Measurements from ENCODE around the gene C16orf54.
"Not testable (repeated sequence)": the region's sequence is repeated elsewhere in the genome, so short reads cannot be mapped to it uniquely, and the experiment has no call there.

Gene C16orf54

GRCh38 chr16:29784901-29785500 is 39.2 kb upstream of the C16orf54 start:
- Histone ChIP-seq H3K9me3 (ENCODE audit: control insufficient read depth in 1 of 2, low read length in 2 of 2) (no peaks in the 10 kb centered on the region), H3K36me3 (ENCODE audit: control insufficient read depth in 1 of 2, insufficient read depth in 2 of 2, low read length in 2 of 2) (peaks cover 0 to 9% of the 10 kb centered on the region in 2 donors), H3K27me3 (ENCODE audit: control insufficient read depth in 1 of 2, insufficient read depth in 2 of 2, low read length in 2 of 2) (no peaks in the 10 kb centered on the region), H3K4me1 (ENCODE audit: control insufficient read depth in 1 of 2, insufficient read depth in 2 of 2, low read length in 2 of 2) (peaks cover 3 to 5% of the 10 kb centered on the region in 2 donors), H3K9ac (ENCODE audit: low read depth in 1 of 2, low read length in 2 of 2) (no peak overlapping the region), H3K27ac (ENCODE audit: low read depth, low read length) (no peak overlapping the region), H3K4me3 (ENCODE audit: low read depth in 1 of 2, low read length in 2 of 2) (peak overlapping the region; percentile 4 to 40)

GRCh38 chr16:29784157-29784556 is 38.4 kb upstream of the C16orf54 start:
- Histone ChIP-seq H3K36me3 (ENCODE audit: control insufficient read depth in 1 of 2, insufficient read depth in 2 of 2, low read length in 2 of 2) (peaks cover 0 to 13% of the 10 kb centered on the region in 2 donors), H3K9me3 (ENCODE audit: control insufficient read depth in 1 of 2, low read length in 2 of 2) (no peaks in the 10 kb centered on the region), H3K4me3 (ENCODE audit: low read depth in 1 of 2, low read length in 2 of 2) (no peak overlapping the region), H3K9ac (ENCODE audit: low read depth in 1 of 2, low read length in 2 of 2) (no peak overlapping the region), H3K27me3 (ENCODE audit: control insufficient read depth in 1 of 2, insufficient read depth in 2 of 2, low read length in 2 of 2) (no peaks in the 10 kb centered on the region), H3K4me1 (ENCODE audit: control insufficient read depth in 1 of 2, insufficient read depth in 2 of 2, low read length in 2 of 2) (no peaks in the 10 kb centered on the region), H3K27ac (ENCODE audit: low read depth, low read length) (no peak overlapping the region)

GRCh38 chr16:29783094-29783953 is 37.5 kb upstream of the C16orf54 start:
- H3K9me3 ChIP-seq (ENCODE audit: control insufficient read depth in 1 of 2, low read length in 2 of 2); H3K4me3 ChIP-seq (ENCODE audit: low read depth in 1 of 2, low read length in 2 of 2); H3K9ac ChIP-seq (ENCODE audit: low read depth in 1 of 2, low read length in 2 of 2); H3K27me3 ChIP-seq (ENCODE audit: control insufficient read depth in 1 of 2, insufficient read depth in 2 of 2, low read length in 2 of 2); H3K27ac ChIP-seq (ENCODE audit: low read depth, low read length); H3K4me1 ChIP-seq (ENCODE audit: control insufficient read depth in 1 of 2, insufficient read depth in 2 of 2, low read length in 2 of 2): not testable (repeated sequence)
- peaks cover 0 to 13% of the 10 kb centered on the region in 2 donors for H3K36me3 ChIP-seq (ENCODE audit: control insufficient read depth in 1 of 2, insufficient read depth in 2 of 2, low read length in 2 of 2)

- H3K4me3 ChIP-seq (ENCODE audit: low read depth in 1 of 2, low read length in 2 of 2) = peak overlapping the region in 1 of 2 donors; percentile 10
- H3K4me1 ChIP-seq (ENCODE audit: control insufficient read depth in 1 of 2, insufficient read depth in 2 of 2, low read length in 2 of 2) = peaks cover 0 to 8% of the 10 kb centered on the region in 2 donors
- peaks cover 0 to 13% of the 10 kb centered on the region in 2 donors for H3K36me3 ChIP-seq (ENCODE audit: control insufficient read depth in 1 of 2, insufficient read depth in 2 of 2, low read length in 2 of 2)
- no peak overlapping the region for H3K9ac ChIP-seq (ENCODE audit: low read depth in 1 of 2, low read length in 2 of 2)
- H3K27me3 ChIP-seq (ENCODE audit: control insufficient read depth in 1 of 2, insufficient read depth in 2 of 2, low read length in 2 of 2) = no peaks in the 10 kb centered on the region
- H3K27ac ChIP-seq (ENCODE audit: low read depth, low read length) = no peak overlapping the region
- no peaks in the 10 kb centered on the region for H3K9me3 ChIP-seq (ENCODE audit: control insufficient read depth in 1 of 2, low read length in 2 of 2)
These were observed 33.7 kb upstream of the C16orf54 start for GRCh38 chr16:29779474-29779873.

- H3K27ac ChIP-seq (ENCODE audit: low read depth, low read length) = no peak within 1 kb of the TSS
- H3K9me3 ChIP-seq (ENCODE audit: control insufficient read depth in 1 of 2, low read length in 2 of 2) = no peaks in the 10 kb centered on the region
- no peak within 1 kb of the TSS for H3K9ac ChIP-seq (ENCODE audit: low read depth in 1 of 2, low read length in 2 of 2)
- peaks cover 0 to 8% of the 10 kb centered on the region in 2 donors for H3K4me1 ChIP-seq (ENCODE audit: control insufficient read depth in 1 of 2, insufficient read depth in 2 of 2, low read length in 2 of 2)
- no peak within 1 kb of the TSS for H3K4me3 ChIP-seq (ENCODE audit: low read depth in 1 of 2, low read length in 2 of 2)
- H3K36me3 ChIP-seq (ENCODE audit: control insufficient read depth in 1 of 2, insufficient read depth in 2 of 2, low read length in 2 of 2) = peaks cover 0 to 13% of the 10 kb centered on the region in 2 donors
- H3K27me3 ChIP-seq (ENCODE audit: control insufficient read depth in 1 of 2, insufficient read depth in 2 of 2, low read length in 2 of 2) = no peaks in the 10 kb centered on the region
These were observed 32.0 kb upstream of the C16orf54 start, which contains the start of gene ZG16 for GRCh38 chr16:29777576-29778350. ZG16 (plus strand) TSS chr16:29778256; CDS start chr16:29779267, 1,011 bp downstream.

GRCh38 chr16:29775742-29776408 is 30.1 kb upstream of the C16orf54 start:
- Histone ChIP-seq H3K36me3 (ENCODE audit: control insufficient read depth in 1 of 2, insufficient read depth in 2 of 2, low read length in 2 of 2) (peaks cover 0 to 13% of the 10 kb centered on the region in 2 donors), H3K9ac (ENCODE audit: low read depth in 1 of 2, low read length in 2 of 2) (no peak overlapping the region), H3K27me3 (ENCODE audit: control insufficient read depth in 1 of 2, insufficient read depth in 2 of 2, low read length in 2 of 2) (no peaks in the 10 kb centered on the region), H3K4me1 (ENCODE audit: control insufficient read depth in 1 of 2, insufficient read depth in 2 of 2, low read length in 2 of 2) (peaks cover 0 to 8% of the 10 kb centered on the region in 2 donors), H3K27ac (ENCODE audit: low read depth, low read length) (no peak overlapping the region), H3K4me3 (ENCODE audit: low read depth in 1 of 2, low read length in 2 of 2) (no peak overlapping the region), H3K9me3 (ENCODE audit: control insufficient read depth in 1 of 2, low read length in 2 of 2) (no peaks in the 10 kb centered on the region)

- no peak overlapping the region for H3K27ac ChIP-seq (ENCODE audit: low read depth, low read length)
- no peak overlapping the region for H3K4me3 ChIP-seq (ENCODE audit: low read depth in 1 of 2, low read length in 2 of 2)
- peaks cover 0 to 1% of the 10 kb centered on the region in 2 donors for H3K36me3 ChIP-seq (ENCODE audit: control insufficient read depth in 1 of 2, insufficient read depth in 2 of 2, low read length in 2 of 2)
These were observed 28.9 kb upstream of the C16orf54 start for GRCh38 chr16:29774730-29775129.

GRCh38 chr16:29772330-29772729 is 26.5 kb upstream of the C16orf54 start:
- H3K27ac ChIP-seq (ENCODE audit: low read depth, low read length); H3K36me3 ChIP-seq (ENCODE audit: control insufficient read depth in 1 of 2, insufficient read depth in 2 of 2, low read length in 2 of 2); H3K4me3 ChIP-seq (ENCODE audit: low read depth in 1 of 2, low read length in 2 of 2); H3K9me3 ChIP-seq (ENCODE audit: control insufficient read depth in 1 of 2, low read length in 2 of 2); H3K4me1 ChIP-seq (ENCODE audit: control insufficient read depth in 1 of 2, insufficient read depth in 2 of 2, low read length in 2 of 2); H3K27me3 ChIP-seq (ENCODE audit: control insufficient read depth in 1 of 2, insufficient read depth in 2 of 2, low read length in 2 of 2); H3K9ac ChIP-seq (ENCODE audit: low read depth in 1 of 2, low read length in 2 of 2): not testable (repeated sequence)

More at GRCh38 chr16:29774730-29775129, 28.9 kb upstream of the C16orf54 start:
- Histone ChIP-seq H3K9ac (ENCODE audit: low read depth in 1 of 2, low read length in 2 of 2) (no peak overlapping the region), H3K9me3 (ENCODE audit: control insufficient read depth in 1 of 2, low read length in 2 of 2) (no peaks in the 10 kb centered on the region), H3K27me3 (ENCODE audit: control insufficient read depth in 1 of 2, insufficient read depth in 2 of 2, low read length in 2 of 2) (no peaks in the 10 kb centered on the region), H3K4me1 (ENCODE audit: control insufficient read depth in 1 of 2, insufficient read depth in 2 of 2, low read length in 2 of 2) (peaks cover 0 to 8% of the 10 kb centered on the region in 2 donors)

- H3K4me1 ChIP-seq (ENCODE audit: control insufficient read depth in 1 of 2, insufficient read depth in 2 of 2, low read length in 2 of 2) = peaks cover under 1 to 15% of the 10 kb centered on the region in 2 donors
- H3K9ac ChIP-seq (ENCODE audit: low read depth in 1 of 2, low read length in 2 of 2) = no peak overlapping the region
- no peak overlapping the region for H3K4me3 ChIP-seq (ENCODE audit: low read depth in 1 of 2, low read length in 2 of 2)
- no peak overlapping the region for H3K27ac ChIP-seq (ENCODE audit: low read depth, low read length)
- no peaks in the 10 kb centered on the region for H3K9me3 ChIP-seq (ENCODE audit: control insufficient read depth in 1 of 2, low read length in 2 of 2)
- H3K36me3 ChIP-seq (ENCODE audit: control insufficient read depth in 1 of 2, insufficient read depth in 2 of 2, low read length in 2 of 2) = no peaks in the 10 kb centered on the region
- H3K27me3 ChIP-seq (ENCODE audit: control insufficient read depth in 1 of 2, insufficient read depth in 2 of 2, low read length in 2 of 2) = no peaks in the 10 kb centered on the region
These were observed 24.6 kb upstream of the C16orf54 start for GRCh38 chr16:29770250-29770929.

Data from duodenal mucosa (tissue), 2 donors.